ENCODE results near the gene RBBP6. TPM values are rescaled to one million over a fixed set of nuclear protein-coding genes. Genes with fewer than 3 reads are reported as not detected.
"Not testable (repeated sequence)": the region's sequence is repeated elsewhere in the genome, so short reads cannot be mapped to it uniquely, and the experiment has no call there.

The RBBP6 gene
- total RNA-seq, 1 donor from 2014 or later, result 52.3 TPM

- TF ChIP-seq, protein P1, sequence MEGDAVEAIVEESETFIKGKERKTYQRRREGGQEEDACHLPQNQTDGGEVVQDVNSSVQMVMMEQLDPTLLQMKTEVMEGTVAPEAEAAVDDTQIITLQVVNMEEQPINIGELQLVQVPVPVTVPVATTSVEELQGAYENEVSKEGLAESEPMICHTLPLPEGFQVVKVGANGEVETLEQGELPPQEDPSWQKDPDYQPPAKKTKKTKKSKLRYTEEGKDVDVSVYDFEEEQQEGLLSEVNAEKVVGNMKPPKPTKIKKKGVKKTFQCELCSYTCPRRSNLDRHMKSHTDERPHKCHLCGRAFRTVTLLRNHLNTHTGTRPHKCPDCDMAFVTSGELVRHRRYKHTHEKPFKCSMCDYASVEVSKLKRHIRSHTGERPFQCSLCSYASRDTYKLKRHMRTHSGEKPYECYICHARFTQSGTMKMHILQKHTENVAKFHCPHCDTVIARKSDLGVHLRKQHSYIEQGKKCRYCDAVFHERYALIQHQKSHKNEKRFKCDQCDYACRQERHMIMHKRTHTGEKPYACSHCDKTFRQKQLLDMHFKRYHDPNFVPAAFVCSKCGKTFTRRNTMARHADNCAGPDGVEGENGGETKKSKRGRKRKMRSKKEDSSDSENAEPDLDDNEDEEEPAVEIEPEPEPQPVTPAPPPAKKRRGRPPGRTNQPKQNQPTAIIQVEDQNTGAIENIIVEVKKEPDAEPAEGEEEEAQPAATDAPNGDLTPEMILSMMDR (IDR thresholded peaks at IDR 0.05; ENCODE audit: insufficient read depth, low read length, poor library complexity, severe bottlenecking), result no peak
- no peak for DNase-seq (ENCODE audit: low read depth)
- H3K36me3 ChIP-seq (ENCODE audit: control insufficient read depth, insufficient read depth, low read length), result no peaks in the 10 kb centered on the region
- H3K27me3 ChIP-seq (ENCODE audit: control insufficient read depth, insufficient read depth, low read length), result no peaks in the 10 kb centered on the region
- H3K4me3 ChIP-seq (ENCODE audit: low read depth, low read length), result no peak overlapping the region
Observed at GRCh38 chr16:24598777-24599437, 59.5 kb downstream of the RBBP6 start.

DNA sequence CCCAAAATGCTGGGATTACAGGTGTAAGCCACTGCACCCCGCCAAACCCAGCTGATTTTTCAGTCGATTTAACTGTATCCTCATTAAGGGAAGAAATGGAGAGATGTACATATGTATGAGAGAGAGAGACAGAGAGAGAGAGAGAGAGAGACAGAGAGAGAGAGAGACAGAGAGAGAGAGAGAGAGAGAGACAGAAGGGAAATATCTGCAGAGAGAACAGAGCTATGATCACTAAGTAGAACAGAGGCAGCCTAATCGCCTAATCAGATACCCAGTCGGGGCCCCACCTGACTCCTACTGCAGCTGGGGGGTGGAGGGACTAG, 70.0 kb downstream of the RBBP6 start:
- Histone ChIP-seq H3K4me3 (ENCODE audit: low read depth, low read length) (no peak overlapping the region), H3K36me3 (ENCODE audit: control insufficient read depth, insufficient read depth, low read length) (no peaks in the 10 kb centered on the region), H3K27me3 (ENCODE audit: control insufficient read depth, insufficient read depth, low read length) (peaks cover 3% of the 10 kb centered on the region)
- TF ChIP-seq, protein P1 (IDR thresholded peaks at IDR 0.05; ENCODE audit: insufficient read depth, low read length, poor library complexity, severe bottlenecking), result no peak
- no peak for DNase-seq (ENCODE audit: low read depth)

DNA sequence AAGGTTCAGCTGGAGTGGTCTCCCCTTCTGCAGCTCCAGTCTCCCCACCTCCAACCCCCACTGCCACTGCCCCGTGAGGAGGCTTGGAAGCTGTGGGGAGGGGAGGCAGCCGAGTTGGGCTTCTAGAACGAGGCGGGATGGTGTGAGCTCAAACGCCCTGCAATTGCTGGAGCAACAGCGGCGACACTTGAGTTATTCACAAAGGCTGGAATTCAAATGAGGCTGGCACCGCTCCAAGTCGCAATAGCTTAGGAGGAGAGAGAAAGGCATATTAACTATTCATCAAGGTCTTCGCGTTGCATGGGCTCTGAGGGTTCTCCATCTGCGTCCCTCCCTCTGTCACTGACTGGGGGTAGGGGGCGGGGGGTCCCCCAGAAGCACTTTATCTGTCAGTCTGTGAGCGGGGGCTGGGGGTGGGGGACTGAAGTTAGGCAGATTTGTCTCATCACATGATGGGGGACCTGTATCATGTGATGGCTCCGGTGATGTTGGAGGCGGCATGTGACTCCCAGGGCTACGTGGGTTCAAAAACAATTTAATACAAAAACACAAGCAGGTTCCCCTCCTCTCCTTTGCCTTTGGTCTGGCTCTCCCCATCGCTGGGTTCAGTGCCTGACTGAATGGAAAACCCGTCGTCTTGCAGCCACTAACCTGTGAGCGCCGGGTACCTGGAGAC, 70.5 kb downstream of the RBBP6 start:
- TF ChIP-seq, protein P1 (IDR thresholded peaks at IDR 0.05; ENCODE audit: insufficient read depth, low read length, poor library complexity, severe bottlenecking), result no peak

GRCh38 chr16:24610416-24610755, 71.0 kb downstream of the RBBP6 start:
- DNase-seq (ENCODE audit: low read depth), result peak; percentile 9
- H3K27me3 ChIP-seq (ENCODE audit: control insufficient read depth, insufficient read depth, low read length), result peaks cover 3% of the 10 kb centered on the region
- H3K36me3 ChIP-seq (ENCODE audit: control insufficient read depth, insufficient read depth, low read length), result no peaks in the 10 kb centered on the region
- H3K4me3 ChIP-seq (ENCODE audit: low read depth, low read length), result peak overlapping the region; percentile 25
- TF ChIP-seq, protein P1 (IDR thresholded peaks at IDR 0.05; ENCODE audit: insufficient read depth, low read length, poor library complexity, severe bottlenecking), result no peak

More for the DNA sequence above, 70.5 kb downstream of the RBBP6 start:
- H3K4me3 ChIP-seq (ENCODE audit: low read depth, low read length), result peak overlapping the region; percentile 25
- no peaks in the 10 kb centered on the region for H3K36me3 ChIP-seq (ENCODE audit: control insufficient read depth, insufficient read depth, low read length)
- peak; percentile 32 for DNase-seq (ENCODE audit: low read depth)
- peaks cover 3% of the 10 kb centered on the region for H3K27me3 ChIP-seq (ENCODE audit: control insufficient read depth, insufficient read depth, low read length)

DNA sequence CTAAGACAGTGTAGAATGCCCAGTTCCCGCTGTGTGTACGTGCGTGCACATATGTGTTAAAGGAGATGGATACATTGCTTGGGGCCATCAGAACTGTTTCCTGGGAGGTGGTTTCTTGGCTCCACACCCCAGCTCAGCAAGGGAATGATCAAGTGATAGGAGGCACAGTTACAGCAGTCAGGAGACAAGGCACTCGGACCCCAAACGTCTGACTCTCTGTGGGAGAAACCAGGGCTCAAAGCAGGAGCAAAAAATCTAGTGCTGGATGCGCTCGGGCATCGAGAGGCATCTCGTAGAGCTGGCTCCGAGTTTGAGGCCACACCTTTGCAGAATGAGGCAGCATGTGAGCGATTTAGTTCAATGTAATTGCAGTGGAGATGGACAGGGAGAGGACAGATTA, 71.9 kb downstream of the RBBP6 start:
- Histone ChIP-seq H3K27me3 (ENCODE audit: control insufficient read depth, insufficient read depth, low read length) (peaks cover 3% of the 10 kb centered on the region), H3K36me3 (ENCODE audit: control insufficient read depth, insufficient read depth, low read length) (no peaks in the 10 kb centered on the region), H3K4me3 (ENCODE audit: low read depth, low read length) (no peak overlapping the region)
- DNase-seq (ENCODE audit: low read depth), result no peak
- TF ChIP-seq, protein P1 (IDR thresholded peaks at IDR 0.05; ENCODE audit: insufficient read depth, low read length, poor library complexity, severe bottlenecking), result no peak

DNA sequence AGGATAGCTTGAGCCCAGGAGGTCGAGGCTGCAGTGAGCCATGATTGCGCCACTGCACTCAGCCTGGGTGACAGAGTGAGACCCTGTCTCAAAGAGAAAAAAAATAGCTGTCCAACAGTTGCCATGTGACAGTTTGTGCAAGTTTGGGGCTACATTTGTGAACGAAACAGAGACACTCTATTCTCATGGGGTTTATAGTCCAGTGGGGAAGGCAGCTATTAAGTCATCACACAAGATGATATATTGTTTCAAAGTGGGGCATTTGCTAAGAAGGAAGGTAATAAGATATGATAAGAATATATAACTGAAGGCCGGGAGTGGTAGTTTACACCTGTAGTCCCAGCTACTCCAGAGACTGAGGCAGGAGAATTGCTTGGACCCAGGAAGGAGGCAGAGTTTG, 73.3 kb downstream of the RBBP6 start:
- H3K36me3 ChIP-seq (ENCODE audit: control insufficient read depth, insufficient read depth, low read length), result no peaks in the 10 kb centered on the region
- peaks cover 3% of the 10 kb centered on the region for H3K27me3 ChIP-seq (ENCODE audit: control insufficient read depth, insufficient read depth, low read length)
- no peak overlapping the region for H3K4me3 ChIP-seq (ENCODE audit: low read depth, low read length)
- DNase-seq (ENCODE audit: low read depth), result no peak
- TF ChIP-seq, protein P1 (IDR thresholded peaks at IDR 0.05; ENCODE audit: insufficient read depth, low read length, poor library complexity, severe bottlenecking), result no peak

- H3K36me3 ChIP-seq (ENCODE audit: control insufficient read depth, insufficient read depth, low read length); H3K27me3 ChIP-seq (ENCODE audit: control insufficient read depth, insufficient read depth, low read length); H3K4me3 ChIP-seq (ENCODE audit: low read depth, low read length); DNase-seq (ENCODE audit: low read depth): not testable (repeated sequence)
Observed at GRCh38 chr16:24613267-24613666, 73.9 kb downstream of the RBBP6 start.
